Cortex of kidney (tissue), 1 donor: Measurements from ENCODE around the gene PTPRG.
"Not testable (repeated sequence)": the region's sequence is repeated elsewhere in the genome, so short reads cannot be mapped to it uniquely, and the experiment has no call there.

Experiments
- DNase-seq: peaks from one replicate; lab custom pipeline; 2025; lab: John Stamatoyannopoulos, UW

PTPRG gene

GRCh38 chr3:61686228-61686648 is 124.9 kb downstream of the PTPRG start:
- no peak for DNase-seq

DNA sequence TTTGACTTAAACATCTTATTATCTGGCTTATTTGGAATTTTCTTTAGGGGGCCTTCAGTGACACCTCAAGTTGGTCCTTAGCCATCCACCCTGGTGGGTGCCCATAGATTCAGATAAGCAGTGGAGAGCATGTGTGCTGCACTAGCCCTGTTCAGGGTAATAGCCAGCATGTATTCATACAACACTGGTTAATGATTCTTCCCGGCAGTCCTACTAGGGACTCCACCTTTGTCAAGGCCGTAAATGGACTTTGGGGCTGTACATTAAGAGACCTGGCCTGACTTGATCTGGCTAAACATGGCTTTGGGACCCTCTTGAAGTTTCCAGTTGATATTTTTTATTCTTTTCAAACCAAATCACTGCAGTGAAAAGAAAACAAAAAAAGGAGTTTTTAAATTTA is 125.8 kb downstream of the PTPRG start:
- DNase-seq = no peak

DNA sequence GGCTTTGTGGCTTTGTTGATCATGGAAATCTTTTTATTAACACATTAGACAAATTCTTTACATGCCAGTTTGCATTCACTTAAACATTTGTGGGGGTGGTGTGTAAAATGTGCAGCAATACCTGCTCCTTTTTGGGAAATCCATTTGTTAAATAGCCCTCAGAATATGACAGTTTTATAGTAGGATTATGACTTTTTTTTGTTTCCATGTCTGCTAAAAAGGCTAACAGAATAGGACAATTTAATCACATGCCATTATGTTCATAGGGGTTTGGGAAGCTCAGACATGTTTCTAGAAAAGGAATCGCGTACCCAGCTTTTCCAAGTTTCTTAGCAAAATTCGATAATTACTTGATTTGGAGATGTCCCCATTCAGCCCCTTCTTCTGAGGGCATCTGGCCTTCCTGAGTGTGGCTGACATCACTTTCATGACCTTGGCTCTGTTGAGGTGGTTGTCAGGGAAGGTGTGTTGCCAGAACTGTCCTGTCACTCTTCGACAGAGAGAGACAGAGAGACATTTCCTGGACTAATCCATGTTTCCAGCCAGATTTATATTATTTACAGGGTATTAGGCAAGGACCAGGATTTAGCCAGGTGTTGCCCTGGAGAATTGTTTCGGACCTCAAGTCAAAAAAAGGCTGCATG is 126.4 kb downstream of the PTPRG start:
- no peak for DNase-seq

DNA sequence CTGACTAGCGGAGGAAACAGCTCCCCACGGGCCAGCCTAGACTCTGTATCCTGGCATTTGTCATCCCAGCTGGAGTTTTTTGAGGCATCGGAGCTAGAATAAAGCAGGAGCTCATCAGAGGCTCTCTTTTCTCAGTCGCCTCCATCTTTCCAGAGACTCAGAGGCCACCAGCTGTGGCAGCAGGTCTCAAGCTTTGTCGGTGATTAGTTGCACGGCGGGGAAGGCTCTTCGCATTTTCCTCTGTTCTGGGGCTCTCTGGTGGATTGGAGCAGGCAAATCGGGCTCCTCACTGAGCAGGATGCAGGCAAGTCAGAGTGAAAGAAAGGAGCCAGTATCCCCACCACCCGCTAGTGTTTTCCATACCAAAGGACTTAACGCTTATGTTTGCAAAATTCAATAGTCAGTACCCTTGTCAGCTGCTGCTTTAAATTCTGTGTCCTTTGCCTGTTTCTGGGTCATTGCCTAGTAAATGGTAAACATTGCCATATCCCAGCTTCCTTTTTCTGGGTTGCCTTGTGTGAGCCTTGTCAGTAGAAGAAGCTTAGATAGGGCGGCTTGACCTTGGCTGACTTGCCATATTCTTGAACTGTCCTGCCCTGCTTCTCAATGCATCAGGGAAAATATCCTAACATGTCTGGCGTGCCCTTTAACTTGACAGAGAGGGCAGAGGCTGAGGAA is 127.1 kb downstream of the PTPRG start:
- DNase-seq = no peak

- no peak for DNase-seq
Measured at GRCh38 chr3:61690016-61690415, 128.6 kb downstream of the PTPRG start.

- no peak for DNase-seq
Measured at GRCh38 chr3:61691466-61691865, 130.1 kb downstream of the PTPRG start.

- no peak for DNase-seq
Measured at GRCh38 chr3:61697301-61697700, 135.9 kb downstream of the PTPRG start.

DNA sequence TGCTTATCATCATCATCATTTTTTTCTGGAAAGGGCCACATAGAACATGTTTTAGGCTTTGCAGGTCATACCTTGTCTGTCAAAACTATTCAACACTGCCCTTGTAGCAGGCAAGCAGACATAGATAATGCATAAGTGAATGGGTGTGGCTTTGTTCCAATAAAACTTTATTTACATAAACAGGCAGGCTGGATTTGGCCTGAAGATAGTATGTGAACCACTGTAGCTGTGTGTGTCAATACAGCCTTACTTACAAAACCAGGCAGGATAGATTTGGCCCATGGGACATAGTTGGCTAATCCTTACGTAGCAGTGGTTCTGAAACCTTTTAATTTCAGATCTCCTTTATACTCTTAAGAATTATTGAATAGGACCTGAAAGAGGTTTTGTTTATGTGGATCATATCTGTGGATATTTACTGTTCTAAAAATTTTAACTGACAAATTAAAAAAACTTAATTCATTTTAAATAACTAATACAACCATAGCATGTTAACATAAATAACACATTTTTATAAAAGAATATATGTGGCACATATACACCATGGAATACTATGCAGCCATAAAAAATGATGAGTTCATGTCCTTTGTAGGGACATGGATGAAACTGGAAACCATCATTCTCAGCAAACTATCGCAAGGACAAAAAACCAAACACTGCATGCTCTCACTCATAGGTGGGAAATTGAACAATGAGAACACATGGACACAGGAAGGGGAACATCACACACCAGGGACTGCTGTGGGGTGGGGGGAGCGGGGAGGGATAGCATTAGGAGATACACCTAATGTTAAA is 137.1 kb downstream of the PTPRG start:
- DNase-seq = not testable (repeated sequence)

DNA sequence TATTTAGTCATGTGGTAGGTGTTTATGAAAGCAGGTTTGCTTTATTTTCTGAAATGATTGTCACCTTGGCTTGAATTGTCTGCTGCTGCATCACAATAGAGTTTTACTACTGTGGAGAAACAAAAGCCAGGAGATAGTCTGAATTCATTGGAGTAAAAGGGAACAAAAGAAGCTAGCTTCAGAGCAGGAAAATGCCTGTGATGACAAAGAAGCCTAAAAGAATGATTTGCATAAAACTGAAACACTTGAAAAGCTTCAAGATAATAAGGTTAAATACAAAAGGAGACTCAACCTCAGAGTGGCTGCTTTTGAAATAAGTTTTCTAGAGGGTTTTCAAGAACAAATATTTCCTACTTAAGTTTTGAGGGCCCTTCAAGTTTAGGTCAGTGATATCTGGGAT is 138.3 kb downstream of the PTPRG start:
- no peak for DNase-seq

GRCh38 chr3:61701011-61701410 is 139.6 kb downstream of the PTPRG start:
- DNase-seq = no peak

GRCh38 chr3:61702453-61702852 is 141.1 kb downstream of the PTPRG start:
- no peak for DNase-seq

GRCh38 chr3:61704807-61705206 is 143.4 kb downstream of the PTPRG start:
- no peak for DNase-seq

- no peak for DNase-seq
Measured at GRCh38 chr3:61707492-61707891, 146.1 kb downstream of the PTPRG start.

- not testable (repeated sequence) for DNase-seq
Measured at GRCh38 chr3:61710920-61711319, 149.5 kb downstream of the PTPRG start.

GRCh38 chr3:61714225-61714624 is 152.9 kb downstream of the PTPRG start:
- DNase-seq = no peak

DNA sequence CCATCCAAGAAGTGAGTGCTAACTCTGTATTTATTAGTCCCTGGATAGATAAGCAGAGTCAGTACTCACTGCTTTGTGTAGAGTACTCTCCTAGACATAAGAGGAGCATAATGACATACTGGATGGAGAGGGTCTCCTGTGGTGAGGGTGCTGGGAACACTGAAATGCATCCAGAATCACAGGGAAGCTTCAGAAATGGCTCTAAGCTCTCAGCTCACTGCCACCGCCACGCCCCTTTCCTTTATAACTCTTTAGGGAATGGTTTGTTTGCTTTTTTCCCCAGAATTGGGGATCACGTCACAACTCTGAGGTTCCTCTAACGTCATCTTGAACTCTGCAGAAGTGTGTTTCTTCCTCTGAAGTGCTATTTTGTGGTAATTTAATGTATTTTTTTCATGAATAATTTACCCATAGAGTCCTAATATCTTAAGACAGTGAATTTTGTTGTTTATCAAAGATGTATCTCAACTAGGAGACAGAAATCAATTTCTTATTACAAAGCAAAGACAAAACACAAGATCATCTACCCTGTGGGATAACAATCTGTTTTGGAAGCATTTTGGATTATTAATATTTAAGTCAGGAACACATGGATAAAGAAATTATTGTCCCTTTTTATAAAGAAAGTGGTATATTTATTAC is 154.6 kb downstream of the PTPRG start:
- no peak for DNase-seq

DNA sequence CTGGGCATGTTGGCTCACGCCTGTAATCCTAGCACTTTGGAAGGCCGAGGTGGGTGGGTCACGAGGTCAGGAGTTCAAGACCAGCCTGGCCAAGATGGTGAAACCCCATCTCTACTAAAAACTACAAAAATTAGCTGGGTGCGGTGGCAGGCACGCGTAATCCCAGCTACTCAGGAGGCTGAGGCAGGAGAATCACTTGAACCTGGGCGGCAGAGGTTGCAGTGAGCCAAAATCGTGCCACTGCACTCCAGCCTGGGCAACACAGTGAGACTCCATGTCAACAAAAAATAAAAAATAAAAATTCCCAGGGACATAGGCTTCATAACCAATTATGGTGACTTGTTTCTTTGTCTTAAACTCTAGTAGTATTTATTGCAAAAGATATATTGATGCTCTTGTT is 155.3 kb downstream of the PTPRG start:
- DNase-seq = not testable (repeated sequence)

GRCh38 chr3:61718565-61718964 is 157.2 kb downstream of the PTPRG start:
- DNase-seq = no peak

GRCh38 chr3:61719278-61719977 is 158.1 kb downstream of the PTPRG start:
- DNase-seq = no peak

DNA sequence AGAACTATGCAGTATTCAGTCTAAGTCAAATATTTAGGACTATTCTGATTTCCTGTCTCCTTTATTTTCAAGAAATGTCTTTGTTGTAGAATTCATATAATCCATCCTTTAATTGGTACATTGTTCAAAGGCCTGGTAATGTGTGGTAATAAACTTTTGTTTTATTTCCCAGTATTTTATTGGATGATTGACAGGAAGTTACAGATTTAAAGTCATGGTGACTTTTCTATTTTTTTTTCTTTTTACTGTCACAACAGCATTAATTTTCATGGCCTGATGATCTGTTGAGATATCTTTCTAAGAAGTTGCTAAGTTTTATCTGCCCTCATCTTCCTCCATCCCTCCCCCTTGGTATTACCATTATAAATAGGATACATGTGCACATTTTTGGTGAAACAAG is 161.7 kb downstream of the PTPRG start:
- no peak for DNase-seq

GRCh38 chr3:61724183-61724582 is 162.8 kb downstream of the PTPRG start:
- no peak for DNase-seq

DNA sequence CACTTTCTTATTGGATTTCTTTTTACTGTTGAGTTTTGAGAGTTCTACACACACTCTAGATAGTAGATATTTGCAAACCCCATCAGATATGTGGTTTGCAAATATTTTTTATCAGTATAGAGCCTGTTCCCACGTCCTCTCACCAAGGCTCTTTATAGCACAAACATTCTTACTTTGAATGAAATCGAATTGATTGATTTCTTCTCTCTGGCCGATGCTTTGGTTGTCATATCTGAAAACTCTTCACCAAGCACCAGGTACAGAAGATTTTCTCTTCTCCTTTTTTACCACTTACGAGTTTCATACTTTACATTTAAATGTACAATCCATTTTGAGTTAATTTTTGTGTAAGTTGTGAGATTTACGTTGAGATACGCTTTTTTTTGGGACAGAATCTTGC is 163.4 kb downstream of the PTPRG start:
- no peak for DNase-seq
